Nephron progenitor cell (in vitro differentiated cells): ENCODE data around the gene ROS1.
"Not testable (repeated sequence)": the region's sequence is repeated elsewhere in the genome, so short reads cannot be mapped to it uniquely, and the experiment has no call there.

Experiments used
- DNase-seq: peaks from one replicate; pipeline ENCODE4 v3.0.0; 2021
- H3K27ac Mint-ChIP-seq: 2 replicates; pipeline ENCODE4 v1.8.0; 2021; ENCODE audit warnings: mild to moderate bottlenecking, moderate library complexity, mixed read lengths
- H3K27me3 Mint-ChIP-seq: 2 replicates; pipeline ENCODE4 v1.8.0; 2021; ENCODE audit warnings: mild to moderate bottlenecking, low read depth, mixed read lengths; ENCODE audit not compliant: poor library complexity
- H3K36me3 Mint-ChIP-seq: 2 replicates; pipeline ENCODE4 v1.8.0; 2021; ENCODE audit warnings: low read depth, mixed read lengths
- H3K4me1 Mint-ChIP-seq: 2 replicates; pipeline ENCODE4 v1.8.0; 2021; ENCODE audit warnings: mixed read lengths
- H3K4me3 Mint-ChIP-seq: 2 replicates; pipeline ENCODE4 v1.8.0; 2021; ENCODE audit warnings: mild to moderate bottlenecking, moderate library complexity, mixed read lengths
- H3K9me3 Mint-ChIP-seq: 2 replicates; pipeline ENCODE4 v1.8.0; 2021; ENCODE audit warnings: mild to moderate bottlenecking, moderate library complexity, mixed read lengths
- CTCF ChIP-seq: fragments of 200-600 bp; sonication (generic); IDR thresholded peaks from 2 replicates; pipeline ENCODE4 v1.5.0; 2021; ENCODE audit warnings: antibody characterized with exemption

The ROS1 gene

GRCh38 chr6:117425431-117426153 is at the start of gene ROS1:
Gene ROS1, minus strand, starts transcription at chr6:117425942. Its CDS starts 286 bp downstream, at chr6:117425656.
- Mint-ChIP-seq H3K4me1 (no peaks in the 10 kb centered on the region), H3K36me3 (no peaks in the 10 kb centered on the region), H3K9me3 (no peaks in the 10 kb centered on the region), H3K27me3 (peaks cover 6% of the 10 kb centered on the region), H3K4me3 (no peak within 1 kb of the TSS), H3K27ac (no peak within 1 kb of the TSS)
- TF ChIP-seq CTCF: no peak
- DNase-seq: no peak

GRCh38 chr6:117473401-117473800 is 47.7 kb upstream of the ROS1 start:
- Mint-ChIP-seq H3K9me3 (no peaks in the 10 kb centered on the region), H3K4me1 (no peaks in the 10 kb centered on the region), H3K27me3 (no peaks in the 10 kb centered on the region), H3K36me3 (no peaks in the 10 kb centered on the region), H3K27ac (no peak overlapping the region), H3K4me3 (no peak overlapping the region)
- DNase-seq: no peak
- no peak for TF ChIP-seq CTCF

DNA sequence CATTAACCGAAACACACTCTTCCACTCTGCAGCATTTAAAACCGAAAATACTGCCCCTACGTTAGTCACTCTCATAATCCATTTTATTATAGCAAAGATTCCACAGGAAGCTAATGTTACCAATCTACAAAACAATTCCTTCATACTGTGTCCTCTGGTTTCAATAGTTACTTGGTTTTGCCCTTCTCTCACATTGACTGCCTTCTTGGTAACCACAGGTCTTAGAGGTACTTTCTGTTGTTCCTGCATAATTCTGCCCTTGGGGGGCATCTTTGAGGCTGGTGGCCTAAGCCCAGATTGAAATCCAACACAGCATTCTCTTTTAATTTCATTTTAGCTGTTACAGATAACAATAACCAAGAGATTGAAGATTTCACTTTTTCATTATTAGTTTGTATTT is 46.9 kb upstream of the ROS1 start:
- H3K4me1 Mint-ChIP-seq: no peaks in the 10 kb centered on the region
- DNase-seq: no peak
- no peaks in the 10 kb centered on the region for H3K9me3 Mint-ChIP-seq
- no peak overlapping the region for H3K27ac Mint-ChIP-seq
- no peaks in the 10 kb centered on the region for H3K27me3 Mint-ChIP-seq
- H3K36me3 Mint-ChIP-seq: no peaks in the 10 kb centered on the region
- TF ChIP-seq CTCF: no peak
- no peak overlapping the region for H3K4me3 Mint-ChIP-seq

- Mint-ChIP-seq H3K27me3 (peaks cover 4% of the 10 kb centered on the region), H3K9me3 (no peaks in the 10 kb centered on the region), H3K4me3 (no peak overlapping the region), H3K36me3 (no peaks in the 10 kb centered on the region), H3K27ac (no peak overlapping the region), H3K4me1 (no peaks in the 10 kb centered on the region)
- DNase-seq: no peak
- TF ChIP-seq CTCF: no peak
Measured at GRCh38 chr6:117469791-117470190, 44.0 kb upstream of the ROS1 start.

DNA sequence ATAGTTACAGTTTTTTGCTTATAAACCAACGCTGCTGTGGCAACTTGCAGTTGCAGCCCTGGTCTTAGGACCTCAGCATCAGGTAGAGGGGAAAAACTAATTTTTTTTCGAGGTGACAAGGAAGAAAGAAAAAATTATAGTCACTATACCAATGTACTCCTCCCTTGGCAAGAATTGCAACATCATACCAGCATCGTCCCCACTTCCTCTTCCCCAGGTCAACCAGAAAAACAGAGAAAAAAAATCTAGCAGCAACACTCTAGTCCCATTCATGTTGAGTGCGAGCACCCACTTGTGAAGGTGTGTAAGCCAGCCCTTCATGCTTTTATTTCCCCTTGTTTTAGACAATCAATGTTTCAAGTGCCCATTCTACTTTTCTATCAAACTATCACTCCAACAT is 43.6 kb upstream of the ROS1 start:
- DNase-seq: no peak
- Mint-ChIP-seq H3K4me3 (no peak overlapping the region), H3K36me3 (no peaks in the 10 kb centered on the region), H3K4me1 (no peaks in the 10 kb centered on the region), H3K27me3 (peaks cover 4% of the 10 kb centered on the region), H3K27ac (no peak overlapping the region), H3K9me3 (no peaks in the 10 kb centered on the region)
- TF ChIP-seq CTCF: no peak

GRCh38 chr6:117468527-117468926 is 42.8 kb upstream of the ROS1 start:
- H3K36me3 Mint-ChIP-seq, H3K9me3 Mint-ChIP-seq, H3K4me1 Mint-ChIP-seq, H3K27me3 Mint-ChIP-seq, H3K4me3 Mint-ChIP-seq, H3K27ac Mint-ChIP-seq, DNase-seq: not testable (repeated sequence)
